NCI-H82 (cell line): ENCODE measurements around the gene NLRC5.
"Not testable (repeated sequence)": the region's sequence is repeated elsewhere in the genome, so short reads cannot be mapped to it uniquely, and the experiment has no call there.

ENCODE experiments used
- DNase-seq: peaks from one replicate; lab custom pipeline; 2025; lab: John Stamatoyannopoulos, UW

Gene NLRC5

DNA sequence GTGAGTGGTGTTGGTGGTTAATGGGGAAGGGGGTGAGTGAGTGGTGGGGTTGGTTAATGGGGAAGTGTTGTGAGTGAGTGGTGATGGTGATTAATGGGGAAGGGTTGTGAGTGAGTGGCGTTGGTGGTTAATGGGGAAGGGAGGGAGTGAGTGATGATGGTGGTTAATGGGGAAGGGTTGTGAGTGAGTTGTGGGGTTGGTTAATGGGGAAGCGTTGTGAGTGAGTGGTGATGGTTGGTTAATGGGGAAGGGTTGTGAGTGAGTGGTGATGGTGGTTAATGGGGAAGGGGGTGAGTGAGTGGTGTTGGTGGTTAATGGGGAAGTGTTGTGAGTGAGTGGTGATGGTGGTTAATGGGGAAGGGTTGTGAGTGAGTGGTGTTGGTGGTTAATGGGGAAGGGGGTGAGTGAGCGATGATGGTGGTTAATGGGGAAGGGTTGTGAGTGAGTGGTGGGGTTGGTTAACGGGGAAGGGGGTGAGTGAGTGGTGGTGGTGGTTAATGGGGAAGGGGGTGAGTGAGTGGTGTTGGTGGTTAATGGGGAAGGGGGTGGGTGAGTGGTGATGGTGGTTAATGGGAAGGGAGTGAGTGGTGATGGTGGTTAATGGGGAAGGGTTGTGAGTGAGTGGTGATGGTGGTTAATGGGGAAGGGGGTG is 81.8 kb downstream of the NLRC5 start:
- not testable (repeated sequence) for DNase-seq

DNA sequence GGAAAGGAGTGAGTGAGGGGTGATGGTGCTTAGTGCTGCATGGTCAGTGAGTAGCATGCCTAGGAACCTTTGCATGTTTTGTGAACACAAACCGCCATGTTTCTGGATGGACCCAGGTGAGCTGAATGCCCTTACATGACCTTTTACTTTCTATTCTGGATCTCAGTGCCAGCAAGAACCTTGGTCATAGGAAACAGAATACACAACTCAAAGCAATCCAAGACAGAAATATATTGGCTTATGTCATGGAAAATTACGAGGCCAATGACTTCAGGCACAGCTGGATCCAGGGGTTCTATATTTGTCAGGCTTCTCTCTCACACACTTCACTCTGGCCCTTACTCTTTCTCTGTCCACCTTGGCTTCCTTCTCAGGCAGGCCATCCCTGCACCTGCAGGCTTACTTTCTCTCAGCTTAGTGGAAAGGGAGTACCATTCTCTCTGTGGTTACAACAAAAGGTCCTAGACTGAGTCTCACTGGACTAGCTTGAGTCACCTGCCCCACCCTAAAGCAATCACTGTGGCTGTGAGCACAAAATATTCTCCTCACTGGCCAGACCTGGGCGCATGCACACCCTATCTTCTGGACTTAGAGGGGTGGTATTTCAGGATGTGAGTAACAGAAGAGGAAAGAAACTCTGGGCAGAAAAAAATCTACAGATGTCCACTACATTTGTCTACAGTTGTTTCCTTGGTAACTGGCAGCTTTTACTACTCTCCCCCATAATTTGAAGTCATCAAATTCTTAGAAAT is 82.7 kb downstream of the NLRC5 start:
- no peak for DNase-seq

DNA sequence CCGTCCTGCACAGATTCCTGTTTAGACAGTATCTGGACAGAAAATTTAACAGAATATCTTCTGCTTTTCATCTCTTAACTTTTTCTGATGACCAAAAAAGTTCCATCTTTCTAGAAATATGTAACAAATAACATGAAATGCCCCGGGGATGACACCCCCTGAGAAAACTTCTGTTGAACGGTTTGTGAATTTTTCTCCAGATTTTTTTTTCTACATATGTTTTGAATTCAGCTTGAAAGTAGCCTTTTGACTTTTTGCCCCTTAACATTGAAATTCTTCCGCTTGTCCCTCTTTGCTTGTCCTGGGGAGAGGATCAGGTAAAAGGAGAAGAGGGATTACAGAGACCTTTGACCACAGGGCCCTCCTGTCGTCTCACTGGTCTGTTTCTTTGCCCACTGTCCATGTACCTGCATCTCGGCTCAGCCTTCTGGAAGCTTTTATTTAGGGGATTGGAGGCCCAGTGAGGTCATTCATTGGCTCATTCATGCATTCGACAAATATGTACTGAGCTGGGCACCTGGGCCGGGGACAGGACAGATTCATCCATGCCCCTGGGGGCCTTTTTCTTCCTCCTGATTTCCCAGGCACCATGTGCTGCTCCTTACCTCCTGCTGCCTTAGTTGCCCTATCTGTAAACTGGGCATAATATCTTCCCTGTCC is 83.4 kb downstream of the NLRC5 start:
- no peak for DNase-seq

DNA sequence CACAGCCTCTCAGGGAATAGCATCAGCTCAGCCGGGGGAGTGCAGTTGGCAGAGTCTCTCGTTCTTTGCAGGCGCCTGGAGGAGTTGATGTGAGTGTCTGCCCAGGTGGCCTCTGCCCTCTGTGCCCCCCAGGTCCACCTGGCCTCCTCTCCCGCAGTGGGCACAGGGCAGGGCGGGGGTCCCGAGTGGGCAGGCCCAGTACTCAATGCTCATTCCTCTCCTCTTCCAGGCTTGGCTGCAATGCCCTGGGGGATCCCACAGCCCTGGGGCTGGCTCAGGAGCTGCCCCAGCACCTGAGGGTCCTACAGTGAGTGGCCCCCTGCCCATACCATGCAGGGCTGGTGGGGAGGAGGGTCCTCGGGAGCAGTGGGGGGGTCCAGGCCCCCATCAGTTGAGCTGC is 88.4 kb downstream of the NLRC5 start:
- no peak for DNase-seq

DNA sequence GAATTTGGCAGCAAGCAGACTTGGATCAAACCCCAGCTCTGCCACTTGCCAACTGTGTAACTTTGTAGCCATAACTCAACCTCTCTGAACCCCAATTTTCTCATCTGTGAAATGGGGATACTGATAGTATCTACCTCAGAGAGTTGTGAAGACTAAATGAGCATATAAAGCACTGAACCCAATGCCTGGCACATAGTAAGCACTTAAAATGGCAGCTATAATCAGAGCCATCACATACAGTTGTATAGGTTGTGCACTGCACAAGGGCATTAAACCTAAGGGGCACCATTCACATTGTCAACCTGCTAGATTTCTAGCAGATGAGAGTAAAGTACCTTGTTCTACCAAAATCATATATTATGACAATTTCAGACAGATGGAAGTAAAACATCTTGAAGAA is 92.4 kb downstream of the NLRC5 start:
- DNase-seq, result no peak

DNA sequence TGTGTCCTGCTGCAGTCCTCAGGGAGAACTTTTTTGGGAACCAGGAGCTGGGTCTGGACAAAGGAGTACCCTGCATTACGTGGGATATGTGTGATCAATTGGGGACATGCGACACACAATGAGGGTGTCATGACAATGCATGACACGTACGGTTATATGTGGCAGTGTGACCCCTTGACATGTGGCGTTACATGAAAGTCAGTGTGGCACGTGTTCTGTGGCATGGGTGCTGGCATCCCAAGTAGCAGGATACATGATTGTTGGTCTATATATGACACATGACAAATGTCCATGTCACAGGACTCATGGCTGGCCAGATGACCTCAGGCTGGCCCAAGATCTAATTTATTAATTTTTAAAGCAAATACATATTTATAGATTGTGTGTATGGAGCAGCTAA is 93.3 kb downstream of the NLRC5 start:
- no peak for DNase-seq

DNA sequence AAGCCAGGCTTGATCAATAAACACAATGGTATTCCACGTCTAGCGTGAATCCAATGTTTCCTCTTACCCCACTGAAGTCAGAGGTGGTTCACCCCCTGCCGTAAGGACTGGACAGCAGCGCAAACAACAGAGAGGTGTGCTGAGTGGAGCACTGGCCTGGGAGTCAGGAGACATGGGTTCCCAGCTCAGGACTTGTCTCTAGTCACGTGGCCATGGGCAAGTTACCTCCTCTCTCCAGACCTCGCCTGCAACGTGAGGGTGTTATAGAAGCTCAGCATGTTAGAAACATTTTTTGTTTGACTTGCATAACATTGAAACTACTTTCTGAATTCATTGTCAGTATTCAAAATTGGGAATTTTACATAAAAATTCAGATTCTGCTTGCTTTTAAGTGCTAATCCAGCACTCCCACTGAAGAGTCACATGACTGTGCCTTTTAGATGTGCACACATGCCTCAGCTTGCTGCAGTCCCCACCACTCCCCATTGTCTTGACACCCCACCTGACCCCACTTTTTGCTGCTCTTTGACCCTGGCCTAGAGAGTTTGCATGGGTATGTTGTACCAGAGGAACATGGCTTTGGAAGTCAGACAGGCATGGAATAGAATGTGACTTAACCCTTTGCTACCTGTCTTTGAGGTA is 94.2 kb downstream of the NLRC5 start:
- no peak for DNase-seq

DNA sequence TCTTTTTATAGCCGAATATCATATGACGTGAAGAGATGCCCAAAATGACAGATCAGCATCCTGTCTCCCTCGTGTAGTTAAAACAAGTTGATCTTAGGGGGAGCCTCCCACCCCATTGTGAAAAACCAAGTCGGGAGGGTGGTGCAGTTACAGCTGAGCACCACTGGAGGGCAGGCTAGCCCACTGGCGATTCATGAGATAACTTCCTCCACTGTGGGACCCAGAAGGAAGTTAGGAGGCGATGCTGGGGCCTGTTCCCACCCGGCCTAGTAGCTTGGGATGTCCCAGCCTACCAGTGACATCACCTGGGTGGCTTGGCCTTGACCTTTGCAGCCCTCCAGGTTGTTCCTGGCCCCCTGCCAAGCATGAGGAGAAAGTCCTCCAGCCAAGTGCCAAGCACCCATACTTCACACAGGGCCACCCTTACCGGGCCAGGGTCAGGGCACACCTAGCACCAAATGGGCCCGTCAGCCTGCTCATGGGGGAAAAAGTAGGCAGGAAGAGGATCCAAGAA is 95.0 kb downstream of the NLRC5 start:
- peak; percentile 68 for DNase-seq

DNA sequence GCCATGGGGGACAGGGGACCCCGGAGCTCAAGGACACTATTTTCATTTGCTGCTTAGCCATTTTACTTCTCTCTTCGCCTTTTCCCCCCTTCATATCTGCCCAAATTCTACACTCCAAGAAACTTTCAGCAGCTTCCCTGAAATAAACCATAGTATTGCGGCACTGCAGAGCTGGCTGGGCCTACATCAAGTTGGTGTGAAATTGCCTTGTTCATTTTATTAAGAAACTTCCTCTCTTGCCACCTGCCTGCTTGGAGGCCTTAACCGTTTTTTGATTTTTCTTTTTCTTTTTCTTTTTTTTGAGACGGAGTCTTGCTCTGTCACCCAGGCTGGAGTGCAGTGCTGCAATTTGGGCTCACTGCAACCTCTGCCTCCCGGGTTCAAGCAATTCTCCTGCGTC is 95.6 kb downstream of the NLRC5 start:
- DNase-seq, result no peak

DNA sequence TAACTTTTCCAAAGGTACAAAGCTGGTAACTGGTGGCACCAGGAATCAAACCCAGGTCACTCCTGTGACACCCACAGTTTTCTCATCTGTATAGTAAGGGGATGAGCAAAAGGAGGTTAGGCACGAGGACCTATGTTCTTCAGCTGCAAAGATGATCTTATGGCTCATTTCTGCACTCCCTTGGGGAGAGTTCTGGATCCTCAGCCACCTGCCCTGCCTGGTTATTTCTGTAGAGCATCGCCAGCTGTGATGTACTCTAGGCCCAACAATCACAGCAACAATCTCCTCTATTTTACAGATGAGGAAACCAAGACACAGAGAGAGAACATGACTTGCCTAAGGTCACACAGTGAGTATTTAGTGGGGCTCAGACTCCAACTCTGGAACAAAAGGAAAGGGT is 97.6 kb downstream of the NLRC5 start:
- no peak for DNase-seq

DNA sequence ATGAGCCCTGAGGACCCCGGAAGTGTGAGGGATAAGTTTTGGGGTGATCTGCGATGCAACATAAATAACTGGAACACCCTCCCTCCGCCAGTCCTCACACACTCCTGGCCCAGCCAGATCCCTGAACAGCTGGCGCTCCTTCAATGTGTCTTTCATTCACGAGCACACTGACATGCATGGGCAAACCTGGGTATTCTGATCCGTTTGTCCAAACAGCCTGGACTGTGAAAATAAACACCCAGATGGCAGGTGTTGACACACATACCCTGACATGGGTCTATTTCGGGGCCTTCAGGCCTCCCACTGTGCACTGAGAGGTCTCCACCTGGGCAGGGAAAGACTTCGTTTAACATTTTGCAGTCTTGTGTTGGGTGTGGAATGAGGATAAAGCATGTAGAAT is 100.0 kb downstream of the NLRC5 start:
- DNase-seq, result peak; percentile 7

DNA sequence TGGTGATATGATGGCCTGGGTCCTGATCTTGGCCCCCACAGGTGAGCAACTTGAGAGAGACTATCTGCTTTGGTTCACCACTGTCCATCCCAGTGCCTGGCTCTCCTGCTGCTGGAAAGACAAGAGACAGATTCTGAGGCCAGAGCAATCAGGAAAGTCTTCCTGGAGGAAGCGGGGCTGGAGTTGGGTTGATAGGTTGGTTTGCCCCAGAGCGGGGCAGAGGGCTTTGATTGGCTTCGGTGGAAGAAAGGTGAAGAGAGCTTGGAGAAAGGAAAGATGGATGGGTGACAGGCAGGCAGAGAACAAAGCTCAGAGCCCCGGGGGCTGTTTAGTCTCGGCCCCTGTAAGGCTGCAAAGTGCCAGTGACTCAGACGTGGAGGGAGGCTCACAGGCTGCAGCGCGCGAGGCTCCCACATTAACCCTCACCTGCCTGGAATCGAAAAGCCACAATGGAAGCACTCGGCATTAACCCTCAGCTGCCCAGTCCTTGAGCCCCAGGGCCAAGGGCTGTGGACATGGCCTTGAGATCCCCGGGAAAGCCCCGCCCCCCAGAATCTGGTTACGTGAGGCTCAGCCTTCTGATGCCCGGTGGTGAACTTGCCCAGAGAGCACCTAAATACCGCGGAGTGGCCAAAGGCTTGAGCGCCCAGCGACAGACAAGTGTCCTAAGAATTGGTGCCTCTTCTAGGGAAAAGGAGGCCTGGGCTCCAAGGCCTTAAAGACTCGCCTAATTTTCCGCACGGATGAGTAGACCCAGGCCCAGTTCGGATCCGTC is 102.0 kb downstream of the NLRC5 start:
- peak; percentile 31 for DNase-seq

DNA sequence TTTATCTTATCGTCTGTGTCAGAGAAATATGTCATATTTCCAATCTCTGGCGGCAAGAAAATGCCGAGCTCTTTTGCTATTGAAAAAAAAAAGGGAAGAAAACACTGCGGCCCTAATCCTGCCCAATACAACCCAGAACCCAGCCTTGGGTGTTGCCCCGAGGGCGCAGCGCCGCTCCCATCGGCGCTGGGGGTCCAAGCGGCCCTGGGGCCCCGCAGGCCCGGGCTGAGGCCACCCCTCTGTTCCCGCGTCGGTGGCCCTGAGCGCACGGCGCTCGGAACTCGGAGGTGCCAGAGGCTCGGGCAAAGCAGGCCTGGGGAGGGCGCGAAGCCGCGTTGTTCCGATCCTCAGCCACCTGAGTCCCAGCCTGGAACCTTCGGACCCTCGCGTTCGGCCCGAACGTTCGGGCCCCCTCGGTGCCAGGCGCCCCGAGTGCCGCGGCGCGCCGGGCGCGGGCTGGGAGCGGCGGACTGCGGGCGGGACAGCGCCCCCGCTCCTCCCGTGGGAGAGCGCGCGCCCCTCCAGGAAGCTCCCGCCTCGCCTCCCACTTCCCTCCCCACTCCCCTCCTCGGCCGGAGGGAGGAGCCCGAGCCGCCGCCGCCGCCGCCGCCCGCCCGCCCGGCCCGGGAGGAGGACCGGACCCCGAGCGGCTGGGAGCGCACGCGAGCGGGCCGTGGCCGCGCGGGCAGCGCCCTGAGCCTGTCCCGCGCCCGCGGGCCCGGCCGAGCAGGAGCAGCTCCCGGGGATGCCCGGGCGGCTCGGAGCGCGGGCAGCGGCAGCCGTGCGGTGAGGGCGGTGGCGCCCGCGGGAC is 102.8 kb downstream of the NLRC5 start, which contains the start of gene CPNE2:
CPNE2 (plus strand) TSS at position 609 of the 811 bp plus-strand sequence. CDS start 18,160 bp downstream, outside the sequence.
- peak; percentile 71 for DNase-seq

DNA sequence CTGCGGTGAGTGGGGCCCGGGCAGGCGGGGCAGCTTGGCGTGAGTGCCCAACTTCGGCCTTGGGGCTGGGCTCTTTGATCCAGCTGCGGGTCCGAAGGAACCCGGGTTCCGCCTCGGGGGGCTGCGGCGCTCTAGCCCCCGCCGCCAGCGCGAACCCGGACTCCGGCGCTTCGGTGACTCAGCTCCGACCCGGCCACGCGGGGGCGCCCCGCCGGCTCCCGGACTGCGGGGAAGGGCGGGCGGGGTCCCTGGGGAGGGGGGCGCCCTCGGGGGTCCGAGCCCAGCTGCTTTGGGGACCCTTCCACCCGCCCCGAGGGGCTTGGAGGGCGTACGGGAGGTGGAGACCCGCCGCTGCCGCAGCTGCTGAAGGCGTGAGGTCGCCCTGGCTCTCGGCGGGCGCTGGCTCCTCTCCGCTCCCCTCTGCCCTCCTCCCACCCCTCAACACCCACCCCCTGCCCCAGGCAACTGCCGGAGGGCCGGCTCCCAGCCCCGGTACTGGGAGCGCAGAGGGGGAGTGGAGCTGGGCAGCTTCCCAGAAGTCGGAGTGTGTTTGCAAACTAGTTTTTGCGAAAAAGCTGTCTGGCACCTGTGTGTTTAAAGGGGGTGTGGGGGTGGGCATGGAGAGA is 103.5 kb downstream of the NLRC5 start:
- peak; percentile 58 for DNase-seq

DNA sequence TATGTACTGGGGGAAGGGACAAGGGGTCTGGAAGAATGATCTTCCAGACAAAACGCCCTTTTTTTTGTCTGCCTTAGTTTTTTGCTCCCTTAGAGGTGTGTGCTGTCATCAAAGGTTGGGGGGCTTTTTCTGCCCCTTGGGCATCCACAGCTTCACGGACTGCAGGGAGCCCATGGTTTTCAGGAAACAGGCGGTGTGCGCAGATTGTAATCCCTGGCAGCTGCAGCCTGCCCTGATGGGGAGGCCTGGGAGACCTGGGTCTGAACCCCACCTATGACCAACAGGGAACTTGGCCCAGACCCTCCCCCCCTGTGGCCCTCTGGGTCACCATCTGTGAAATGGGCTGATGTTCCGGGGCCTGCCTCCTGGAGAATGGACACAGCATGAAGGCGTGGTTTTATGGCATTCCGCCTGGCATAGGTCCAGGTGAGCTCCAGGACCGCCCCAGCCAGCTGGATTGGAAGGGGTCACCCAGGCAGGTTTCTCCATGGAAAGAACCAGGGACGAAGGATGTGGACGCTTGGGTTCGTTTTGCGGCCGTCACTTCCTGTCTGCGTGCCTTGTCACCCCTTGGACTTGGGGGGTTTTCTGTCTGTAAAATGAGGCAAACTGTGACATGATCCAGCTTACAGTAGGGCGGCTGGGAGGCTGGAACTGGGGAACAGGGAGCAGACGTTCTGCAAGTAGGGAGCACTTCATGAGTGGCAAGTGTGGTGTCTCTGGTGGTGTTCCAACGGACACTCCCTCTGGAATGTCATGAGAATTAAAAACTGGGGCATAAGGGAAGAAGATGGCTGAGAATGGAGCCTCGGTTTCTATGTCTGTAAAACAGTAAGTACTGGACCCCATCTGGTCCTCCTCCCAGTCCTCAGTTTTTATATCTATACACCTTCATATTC is 104.6 kb downstream of the NLRC5 start:
- DNase-seq, result no peak

DNA sequence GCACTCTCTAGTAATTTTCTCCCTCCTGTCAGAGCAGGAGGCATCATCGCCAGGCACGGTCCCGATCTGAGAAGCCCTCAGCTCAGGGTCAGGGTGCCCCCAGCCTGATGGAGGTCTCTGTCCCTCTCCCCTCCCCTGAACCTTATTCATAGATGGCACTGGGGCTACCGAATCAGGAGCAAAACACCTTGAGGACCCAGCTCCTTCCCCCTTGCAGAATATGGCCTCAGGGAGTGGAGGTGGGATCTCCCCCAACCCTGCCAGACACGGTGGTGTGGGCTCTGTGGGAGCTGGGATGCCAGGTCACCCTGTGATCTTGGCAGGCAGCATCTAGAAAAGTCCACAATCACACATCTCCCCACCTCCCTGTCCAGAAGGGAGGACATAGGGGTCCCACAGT is 105.6 kb downstream of the NLRC5 start:
- DNase-seq, result no peak

DNA sequence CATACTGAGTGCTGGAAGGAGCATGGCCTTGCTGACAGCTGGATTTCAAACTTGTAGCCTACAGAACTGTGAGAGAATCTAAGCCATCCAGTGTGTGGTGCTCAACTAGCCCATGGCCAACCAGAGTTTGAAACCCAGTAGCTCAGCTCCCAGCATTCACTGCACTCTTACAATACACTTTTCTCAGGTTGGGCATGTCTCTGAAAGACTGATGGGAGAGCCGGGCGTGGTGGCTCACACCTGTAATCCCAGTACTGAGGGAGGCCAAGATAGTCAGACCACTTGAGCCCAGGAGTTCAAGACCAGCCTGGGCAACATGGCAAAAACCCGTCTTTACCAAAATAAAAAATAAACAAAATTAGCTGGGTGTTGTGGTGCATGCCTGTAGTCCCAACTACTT is 106.8 kb downstream of the NLRC5 start:
- DNase-seq, result no peak

DNA sequence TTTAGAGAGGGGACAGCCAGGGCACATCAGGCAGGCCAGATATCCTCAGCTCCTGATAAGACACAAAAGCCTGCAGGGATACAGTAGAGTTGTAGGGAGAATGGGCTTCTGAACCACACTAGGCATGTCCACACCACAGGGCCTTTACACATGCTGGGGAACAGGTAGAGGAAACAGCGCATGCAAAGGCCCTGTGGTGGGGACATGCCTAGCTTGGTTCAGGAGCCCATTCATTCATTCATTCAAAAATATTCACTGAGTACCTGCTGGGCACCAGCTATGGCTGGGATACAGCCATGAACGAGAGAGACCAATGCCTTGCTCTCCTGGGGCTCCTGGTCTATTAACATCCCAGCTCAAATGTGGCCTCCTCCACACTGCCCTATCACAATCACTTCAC is 107.4 kb downstream of the NLRC5 start:
- DNase-seq, result no peak

DNA sequence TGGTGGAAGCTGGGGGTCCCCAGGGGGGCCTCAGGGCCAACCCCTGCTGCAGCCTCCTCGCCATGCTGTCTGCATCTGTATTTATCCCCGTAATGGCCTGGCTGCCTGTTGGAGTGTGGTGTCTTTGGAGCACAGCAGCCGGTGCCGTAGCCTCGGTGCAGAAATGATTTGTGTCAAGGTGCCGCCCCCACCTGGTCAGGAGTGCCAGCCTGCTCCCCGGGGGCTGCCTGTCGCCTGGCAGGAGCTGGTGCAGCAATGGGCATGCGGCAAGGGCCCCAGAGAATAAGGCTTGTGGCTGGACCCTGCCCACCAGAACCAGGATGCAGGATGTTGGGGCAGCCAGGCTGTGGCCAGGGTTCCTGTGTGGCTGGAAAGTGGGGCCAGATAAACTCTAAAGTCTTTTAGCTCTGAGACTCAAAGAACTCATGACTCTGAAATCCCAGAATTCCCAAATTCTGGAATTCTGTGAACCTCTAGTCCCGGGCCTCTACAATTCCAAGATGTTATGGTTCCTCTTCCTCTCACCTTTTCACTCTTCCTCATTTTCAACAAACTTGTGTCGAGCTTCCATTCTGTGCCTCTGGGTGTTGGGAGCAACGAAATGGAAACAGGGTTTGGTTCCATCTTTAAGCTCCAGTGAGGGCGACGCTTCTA is 109.0 kb downstream of the NLRC5 start:
- DNase-seq, result no peak
